GM20000 (cell line): Measurements from ENCODE around the gene CYP3A4.
"Not testable (repeated sequence)": the region's sequence is repeated elsewhere in the genome, so short reads cannot be mapped to it uniquely, and the experiment has no call there.

Experiments
- DNase-seq: peaks from one replicate; pipeline ENCODE4 v3.0.0; 2012; ENCODE audit warnings: low spot score
- CTCF ChIP-seq: IDR thresholded peaks from 2 replicates; pipeline ENCODE4 v1.5.1; 2012; ENCODE audit warnings: mild to moderate bottlenecking, control low read depth; ENCODE audit errors: extremely low read depth, missing control alignments

CYP3A4 gene

GRCh38 chr7:99805641-99806040 lies 21.7 kb upstream of the CYP3A4 start:
- TF ChIP-seq CTCF = no peak
- no peak for DNase-seq

GRCh38 chr7:99803118-99803517 lies 19.1 kb upstream of the CYP3A4 start:
- not testable (repeated sequence) for DNase-seq

- not testable (repeated sequence) for DNase-seq
These were observed 17.4 kb upstream of the CYP3A4 start for GRCh38 chr7:99801407-99801806.

- no peak for TF ChIP-seq CTCF
- no peak for DNase-seq
These were observed 15.0 kb upstream of the CYP3A4 start for GRCh38 chr7:99798972-99799371.

- not testable (repeated sequence) for DNase-seq
These were observed 11.9 kb upstream of the CYP3A4 start for GRCh38 chr7:99795864-99796263.

GRCh38 chr7:99794585-99795502 lies 10.9 kb upstream of the CYP3A4 start:
- no peak for TF ChIP-seq CTCF
- no peak for DNase-seq

GRCh38 chr7:99793443-99793842 lies 9.5 kb upstream of the CYP3A4 start:
- no peak for DNase-seq
- no peak for TF ChIP-seq CTCF

GRCh38 chr7:99792967-99793366 lies 9.0 kb upstream of the CYP3A4 start:
- no peak for TF ChIP-seq CTCF

GRCh38 chr7:99791667-99792369 lies 7.8 kb upstream of the CYP3A4 start:
- TF ChIP-seq CTCF = no peak
- DNase-seq = no peak

More at GRCh38 chr7:99792967-99793366, 9.0 kb upstream of the CYP3A4 start:
- DNase-seq = no peak
